ENCODE data around the gene AGPAT2. TPM values are rescaled to one million over a fixed set of nuclear protein-coding genes. Genes with fewer than 3 reads are reported as not detected.

Gene AGPAT2
- total RNA-seq, 1 experiment from 2014 or later = 40.2 TPM

- TF ChIP-seq ERG (CRISPR knock-in tag; IDR thresholded peaks at IDR 0.05) = no peak
- no peak for TF ChIP-seq SMAD4 (CRISPR knock-in tag; IDR thresholded peaks at IDR 0.05)
These were observed 5.9 kb upstream of the AGPAT2 start (continued) for GRCh38 chr9:136693135-136693489.

- H3K27me3 Mint-ChIP-seq (ENCODE audit: low read depth) = no peaks in the 10 kb centered on the region; the same call in 1 of the 2 replicates
- H3K4me3 Mint-ChIP-seq = no peak overlapping the region
- no peak overlapping the region for H3K27ac Mint-ChIP-seq
- no peaks in the 10 kb centered on the region for H3K36me3 Mint-ChIP-seq
- DNase-seq (ENCODE audit: low spot score) = no peak
- no peaks in the 10 kb centered on the region for H3K9me3 Mint-ChIP-seq
- peaks cover 13% of the 10 kb centered on the region for H3K4me1 Mint-ChIP-seq
- ATAC-seq = no peak
- TF ChIP-seq TP53 (CRISPR knock-in tag; IDR thresholded peaks at IDR 0.05) = no peak
- TF ChIP-seq ATF3 (CRISPR knock-in tag; conservative IDR thresholded peaks at IDR 0.05) = no peak
- no peak for TF ChIP-seq ARID4B (CRISPR knock-in tag; IDR thresholded peaks at IDR 0.05; ENCODE audit: borderline replicate concordance)
- TF ChIP-seq ETV6 (CRISPR knock-in tag; IDR thresholded peaks at IDR 0.05) = no peak
- no peak for TF ChIP-seq SMAD3 (CRISPR knock-in tag; IDR thresholded peaks at IDR 0.05; ENCODE audit: borderline replicate concordance)
- TF ChIP-seq FOXP4 (CRISPR knock-in tag; IDR thresholded peaks at IDR 0.05) = no peak
- no peak for TF ChIP-seq ZNF232 (CRISPR knock-in tag; IDR thresholded peaks at IDR 0.05)
- no peak for TF ChIP-seq SP1 (CRISPR knock-in tag; conservative IDR thresholded peaks at IDR 0.05)
- TF ChIP-seq NR3C1 (CRISPR knock-in tag; conservative IDR thresholded peaks at IDR 0.05; ENCODE audit: low read depth) = no peak
- no peak for TF ChIP-seq TEAD1 (CRISPR knock-in tag; IDR thresholded peaks at IDR 0.05)
- TF ChIP-seq ATF2 (CRISPR knock-in tag; IDR thresholded peaks at IDR 0.05; ENCODE audit: borderline replicate concordance, low read depth) = no peak
- no peak for TF ChIP-seq E2F1 (CRISPR knock-in tag; IDR thresholded peaks at IDR 0.05)
- TF ChIP-seq MAX (CRISPR knock-in tag; IDR thresholded peaks at IDR 0.05) = no peak
- no peak for TF ChIP-seq MXD4 (CRISPR knock-in tag; IDR thresholded peaks at IDR 0.05; ENCODE audit: borderline replicate concordance)
- no peak for TF ChIP-seq E2F4 (CRISPR knock-in tag; IDR thresholded peaks at IDR 0.05; ENCODE audit: borderline replicate concordance, low read depth)
- ChIA-PET CTCF (interaction anchor here (1.3 to 4.9 kb wide), 4 partner anchors 9 to 205 kb away, joined by 3 to 44 read pairs (median 6); no protein-coding TSS in a partner anchor), POLR2A (no interaction called here)
These were observed 5.2 kb upstream of the AGPAT2 start for GRCh38 chr9:136692185-136693134.

Measured in WTC11 (cell line).